HEK293 (cell line): ENCODE measurements around the gene DAP.

Experiments used
- CTCF ChIA-PET: fragments of 350-600 bp; formaldehyde crosslinking; extraction: SDS; loops from one replicate; lab custom pipeline; 2021; ENCODE audit warnings: antibody characterized with exemption; lab: Yijun Ruan, JAX
- POLR2A ChIA-PET: fragments of 300-600 bp; formaldehyde crosslinking; extraction: SDS; loops from one replicate; lab custom pipeline; 2020; ENCODE audit warnings: antibody characterized with exemption, inconsistent platforms; lab: Yijun Ruan, JAX
- H3K27ac ChIP-seq: fragments of 200-500 bp; sonication (Bioruptor generic); 2 replicates; pipeline ENCODE4 v1.5.1; 2014; ENCODE audit warnings: low read depth, low read length, control low read depth, inconsistent platforms; ENCODE audit errors: extremely low read depth
- H3K36me3 ChIP-seq, 2 experiments: fragments of 200-500 bp in 1 of 2; sonication (Bioruptor generic) in 1 of 2; 1 replicate in 1 of 2; 2 replicates in 1 of 2; pipeline ENCODE4 v1.5.1; 2014 to 2017; ENCODE audit warnings: inconsistent platforms in 2 of 2, low read length in 2 of 2; ENCODE audit not compliant: control insufficient read depth in 2 of 2, insufficient read depth in 1 of 2
- H3K4me1 ChIP-seq: fragments of 200-500 bp; sonication (Bioruptor generic); 2 replicates; pipeline ENCODE4 v1.5.1; 2014; ENCODE audit warnings: mild to moderate bottlenecking, low read length, inconsistent platforms; ENCODE audit not compliant: control insufficient read depth, insufficient read depth
- H3K4me3 ChIP-seq: 2 replicates; pipeline ENCODE4 v1.5.1; 2011; ENCODE audit warnings: low read depth, mild to moderate bottlenecking, control low read depth, low read length, moderate library complexity
- H3K9me3 ChIP-seq: fragments of 200-500 bp; sonication (Bioruptor generic); 2 replicates; pipeline ENCODE4 v1.5.1; 2014; ENCODE audit warnings: low read depth, low read length, inconsistent platforms; ENCODE audit not compliant: control insufficient read depth, insufficient read depth
- EGR2 ChIP-seq: fragments of 450-650 bp; formaldehyde crosslinking; IDR thresholded peaks from 2 replicates; pipeline ENCODE4 v1.5.1; 2016; ENCODE audit warnings: low read depth, missing biosample characterization, missing genetic modification characterization
- HOXD13 ChIP-seq: sonication (generic); formaldehyde crosslinking; IDR thresholded peaks from 2 replicates; pipeline ENCODE4 v1.8.0; 2022; ENCODE audit warnings: missing genetic modification reagents, borderline replicate concordance
- ZNF133 ChIP-seq: fragments of 450-650 bp; formaldehyde crosslinking; IDR thresholded peaks from 2 replicates; pipeline ENCODE4 v1.5.1; 2016; ENCODE audit warnings: missing biosample characterization, missing genetic modification characterization
- ZNF16 ChIP-seq: fragments of 450-650 bp; formaldehyde crosslinking; IDR thresholded peaks from 2 replicates; pipeline ENCODE4 v1.5.1; 2016; ENCODE audit warnings: low read depth, missing biosample characterization, missing genetic modification characterization
- ZNF76 ChIP-seq: fragments of 450-650 bp; formaldehyde crosslinking; IDR thresholded peaks from 2 replicates; pipeline ENCODE4; 2016; ENCODE audit warnings: low read depth, missing biosample characterization, missing genetic modification characterization, borderline replicate concordance
- TF ChIP-seq, protein P1 (sequence below): fragments of 450-650 bp; formaldehyde crosslinking; conservative IDR thresholded peaks from 2 replicates; pipeline ENCODE4 v1.5.1; 2016; ENCODE audit warnings: low read depth, missing biosample characterization, missing genetic modification characterization
- TF ChIP-seq, protein P2 (sequence below): fragments of 450-650 bp; formaldehyde crosslinking; IDR thresholded peaks from 2 replicates; pipeline ENCODE4 v1.5.1; 2016; ENCODE audit warnings: missing biosample characterization, missing genetic modification characterization
- TF ChIP-seq, protein P3 (sequence below): sonication (generic); formaldehyde crosslinking; IDR thresholded peaks from 2 replicates; pipeline ENCODE4 v1.8.1; 2022; ENCODE audit warnings: mild to moderate bottlenecking, moderate library complexity, missing genetic modification reagents
- TF ChIP-seq, protein P4 (sequence below): fragments of 450-650 bp; formaldehyde crosslinking; IDR thresholded peaks from 2 replicates; pipeline ENCODE4 v1.5.1; 2016; ENCODE audit warnings: missing biosample characterization, missing genetic modification characterization
- TF ChIP-seq, protein P5 (sequence below): fragments of 450-650 bp; formaldehyde crosslinking; IDR thresholded peaks from 2 replicates; pipeline ENCODE4 v1.5.1; 2017; ENCODE audit warnings: missing biosample characterization, mild to moderate bottlenecking, missing genetic modification characterization, moderate library complexity
- TF ChIP-seq, protein P6 (sequence below): fragments of 450-650 bp; formaldehyde crosslinking; IDR thresholded peaks from 2 replicates; pipeline ENCODE4 v1.5.1; 2016; ENCODE audit warnings: missing biosample characterization, missing genetic modification characterization

The DAP gene

DNA sequence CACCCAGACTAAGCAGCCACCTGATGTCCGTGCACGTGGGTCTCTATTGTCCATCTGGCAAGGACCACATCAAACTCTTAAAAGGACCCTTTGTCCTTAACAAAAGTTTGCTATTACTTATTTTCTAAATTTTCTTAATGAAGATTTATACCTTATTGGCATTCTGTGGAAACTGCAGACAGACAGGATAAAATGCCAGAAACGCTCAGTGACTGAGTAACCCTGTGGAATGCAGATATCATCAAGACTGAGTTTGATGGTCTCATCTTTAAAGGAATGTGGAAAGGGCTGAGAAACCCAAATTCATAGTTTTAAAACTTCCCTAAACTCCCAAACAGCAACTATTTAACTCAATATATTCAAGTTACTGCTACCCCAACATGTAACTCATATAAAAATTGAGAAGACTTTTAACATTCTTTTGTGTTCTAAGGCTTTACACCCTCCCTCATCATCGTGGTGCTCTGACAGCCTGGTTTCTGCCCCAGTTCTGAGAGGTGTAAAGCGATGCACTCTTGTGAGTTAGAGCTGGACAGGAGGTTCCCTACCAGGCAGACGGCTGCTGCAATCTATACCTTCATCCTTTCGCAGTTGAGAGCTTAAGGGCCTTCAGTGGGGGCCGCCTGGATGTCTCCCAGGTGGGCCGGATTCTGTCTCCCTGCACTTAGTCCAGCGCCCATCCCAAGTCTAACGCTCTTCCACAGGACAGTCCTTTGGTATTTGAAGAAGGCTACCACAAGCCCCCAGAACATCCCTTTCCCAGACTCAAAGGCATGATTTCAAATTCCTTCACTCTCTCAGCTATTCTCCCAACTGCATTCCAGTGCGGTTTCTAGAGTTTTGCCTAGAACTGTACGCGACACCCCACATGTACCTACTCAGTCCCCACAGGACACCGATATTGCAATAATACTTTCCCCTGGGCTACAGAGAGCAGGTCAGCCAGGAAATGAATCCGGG lies 68.9 kb downstream of the DAP start (continued):
- TF ChIP-seq, protein P1, sequence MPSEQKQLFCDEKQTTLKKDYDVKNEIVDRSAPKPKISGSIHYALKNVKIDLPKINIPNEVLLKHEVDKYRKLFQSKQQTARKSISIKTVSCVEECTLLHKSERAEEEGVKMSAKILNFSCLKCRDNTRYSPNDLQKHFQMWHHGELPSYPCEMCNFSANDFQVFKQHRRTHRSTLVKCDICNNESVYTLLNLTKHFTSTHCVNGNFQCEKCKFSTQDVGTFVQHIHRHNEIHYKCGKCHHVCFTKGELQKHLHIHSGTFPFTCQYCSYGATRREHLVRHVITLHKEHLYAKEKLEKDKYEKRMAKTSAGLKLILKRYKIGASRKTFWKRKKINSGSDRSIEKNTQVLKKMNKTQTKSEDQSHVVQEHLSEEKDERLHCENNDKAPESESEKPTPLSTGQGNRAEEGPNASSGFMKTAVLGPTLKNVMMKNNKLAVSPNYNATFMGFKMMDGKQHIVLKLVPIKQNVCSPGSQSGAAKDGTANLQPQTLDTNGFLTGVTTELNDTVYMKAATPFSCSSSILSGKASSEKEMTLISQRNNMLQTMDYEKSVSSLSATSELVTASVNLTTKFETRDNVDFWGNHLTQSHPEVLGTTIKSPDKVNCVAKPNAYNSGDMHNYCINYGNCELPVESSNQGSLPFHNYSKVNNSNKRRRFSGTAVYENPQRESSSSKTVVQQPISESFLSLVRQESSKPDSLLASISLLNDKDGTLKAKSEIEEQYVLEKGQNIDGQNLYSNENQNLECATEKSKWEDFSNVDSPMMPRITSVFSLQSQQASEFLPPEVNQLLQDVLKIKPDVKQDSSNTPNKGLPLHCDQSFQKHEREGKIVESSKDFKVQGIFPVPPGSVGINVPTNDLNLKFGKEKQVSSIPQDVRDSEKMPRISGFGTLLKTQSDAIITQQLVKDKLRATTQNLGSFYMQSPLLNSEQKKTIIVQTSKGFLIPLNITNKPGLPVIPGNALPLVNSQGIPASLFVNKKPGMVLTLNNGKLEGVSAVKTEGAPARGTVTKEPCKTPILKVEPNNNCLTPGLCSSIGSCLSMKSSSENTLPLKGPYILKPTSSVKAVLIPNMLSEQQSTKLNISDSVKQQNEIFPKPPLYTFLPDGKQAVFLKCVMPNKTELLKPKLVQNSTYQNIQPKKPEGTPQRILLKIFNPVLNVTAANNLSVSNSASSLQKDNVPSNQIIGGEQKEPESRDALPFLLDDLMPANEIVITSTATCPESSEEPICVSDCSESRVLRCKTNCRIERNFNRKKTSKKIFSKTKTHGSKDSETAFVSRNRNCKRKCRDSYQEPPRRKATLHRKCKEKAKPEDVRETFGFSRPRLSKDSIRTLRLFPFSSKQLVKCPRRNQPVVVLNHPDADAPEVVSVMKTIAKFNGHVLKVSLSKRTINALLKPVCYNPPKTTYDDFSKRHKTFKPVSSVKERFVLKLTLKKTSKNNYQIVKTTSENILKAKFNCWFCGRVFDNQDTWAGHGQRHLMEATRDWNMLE (tag by site-specific recombination) = no peak
- TF ChIP-seq HOXD13 (CRISPR knock-in tag) (no peak), ZNF16 (tag by site-specific recombination) (no peak)
- TF ChIP-seq, protein P2, sequence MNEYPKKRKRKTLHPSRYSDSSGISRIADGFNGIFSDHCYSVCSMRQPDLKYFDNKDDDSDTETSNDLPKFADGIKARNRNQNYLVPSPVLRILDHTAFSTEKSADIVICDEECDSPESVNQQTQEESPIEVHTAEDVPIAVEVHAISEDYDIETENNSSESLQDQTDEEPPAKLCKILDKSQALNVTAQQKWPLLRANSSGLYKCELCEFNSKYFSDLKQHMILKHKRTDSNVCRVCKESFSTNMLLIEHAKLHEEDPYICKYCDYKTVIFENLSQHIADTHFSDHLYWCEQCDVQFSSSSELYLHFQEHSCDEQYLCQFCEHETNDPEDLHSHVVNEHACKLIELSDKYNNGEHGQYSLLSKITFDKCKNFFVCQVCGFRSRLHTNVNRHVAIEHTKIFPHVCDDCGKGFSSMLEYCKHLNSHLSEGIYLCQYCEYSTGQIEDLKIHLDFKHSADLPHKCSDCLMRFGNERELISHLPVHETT (tag by site-specific recombination) = no peak
- TF ChIP-seq, protein P3, sequence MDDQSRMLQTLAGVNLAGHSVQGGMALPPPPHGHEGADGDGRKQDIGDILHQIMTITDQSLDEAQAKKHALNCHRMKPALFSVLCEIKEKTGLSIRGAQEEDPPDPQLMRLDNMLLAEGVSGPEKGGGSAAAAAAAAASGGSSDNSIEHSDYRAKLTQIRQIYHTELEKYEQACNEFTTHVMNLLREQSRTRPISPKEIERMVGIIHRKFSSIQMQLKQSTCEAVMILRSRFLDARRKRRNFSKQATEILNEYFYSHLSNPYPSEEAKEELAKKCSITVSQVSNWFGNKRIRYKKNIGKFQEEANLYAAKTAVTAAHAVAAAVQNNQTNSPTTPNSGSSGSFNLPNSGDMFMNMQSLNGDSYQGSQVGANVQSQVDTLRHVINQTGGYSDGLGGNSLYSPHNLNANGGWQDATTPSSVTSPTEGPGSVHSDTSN (CRISPR knock-in tag) = no peak
- TF ChIP-seq, protein P4, sequence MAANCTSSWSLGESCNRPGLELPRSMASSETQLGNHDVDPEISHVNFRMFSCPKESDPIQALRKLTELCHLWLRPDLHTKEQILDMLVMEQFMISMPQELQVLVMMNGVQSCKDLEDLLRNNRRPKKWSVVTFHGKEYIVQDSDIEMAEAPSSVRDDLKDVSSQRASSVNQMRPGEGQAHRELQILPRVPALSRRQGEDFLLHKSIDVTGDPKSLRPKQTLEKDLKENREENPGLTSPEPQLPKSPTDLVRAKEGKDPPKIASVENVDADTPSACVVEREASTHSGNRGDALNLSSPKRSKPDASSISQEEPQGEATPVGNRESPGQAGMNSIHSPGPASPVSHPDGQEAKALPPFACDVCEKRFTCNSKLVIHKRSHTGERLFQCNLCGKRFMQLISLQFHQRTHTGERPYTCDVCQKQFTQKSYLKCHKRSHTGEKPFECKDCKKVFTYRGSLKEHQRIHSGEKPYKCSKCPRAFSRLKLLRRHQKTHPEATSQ (tag by site-specific recombination) = no peak
- TF ChIP-seq, protein P5, sequence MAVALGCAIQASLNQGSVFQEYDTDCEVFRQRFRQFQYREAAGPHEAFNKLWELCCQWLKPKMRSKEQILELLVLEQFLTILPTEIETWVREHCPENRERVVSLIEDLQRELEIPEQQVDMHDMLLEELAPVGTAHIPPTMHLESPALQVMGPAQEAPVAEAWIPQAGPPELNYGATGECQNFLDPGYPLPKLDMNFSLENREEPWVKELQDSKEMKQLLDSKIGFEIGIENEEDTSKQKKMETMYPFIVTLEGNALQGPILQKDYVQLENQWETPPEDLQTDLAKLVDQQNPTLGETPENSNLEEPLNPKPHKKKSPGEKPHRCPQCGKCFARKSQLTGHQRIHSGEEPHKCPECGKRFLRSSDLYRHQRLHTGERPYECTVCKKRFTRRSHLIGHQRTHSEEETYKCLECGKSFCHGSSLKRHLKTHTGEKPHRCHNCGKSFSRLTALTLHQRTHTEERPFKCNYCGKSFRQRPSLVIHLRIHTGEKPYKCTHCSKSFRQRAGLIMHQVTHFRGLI (tag by site-specific recombination) = no peak
- TF ChIP-seq, all 188 proteins: peak for 0

DNA sequence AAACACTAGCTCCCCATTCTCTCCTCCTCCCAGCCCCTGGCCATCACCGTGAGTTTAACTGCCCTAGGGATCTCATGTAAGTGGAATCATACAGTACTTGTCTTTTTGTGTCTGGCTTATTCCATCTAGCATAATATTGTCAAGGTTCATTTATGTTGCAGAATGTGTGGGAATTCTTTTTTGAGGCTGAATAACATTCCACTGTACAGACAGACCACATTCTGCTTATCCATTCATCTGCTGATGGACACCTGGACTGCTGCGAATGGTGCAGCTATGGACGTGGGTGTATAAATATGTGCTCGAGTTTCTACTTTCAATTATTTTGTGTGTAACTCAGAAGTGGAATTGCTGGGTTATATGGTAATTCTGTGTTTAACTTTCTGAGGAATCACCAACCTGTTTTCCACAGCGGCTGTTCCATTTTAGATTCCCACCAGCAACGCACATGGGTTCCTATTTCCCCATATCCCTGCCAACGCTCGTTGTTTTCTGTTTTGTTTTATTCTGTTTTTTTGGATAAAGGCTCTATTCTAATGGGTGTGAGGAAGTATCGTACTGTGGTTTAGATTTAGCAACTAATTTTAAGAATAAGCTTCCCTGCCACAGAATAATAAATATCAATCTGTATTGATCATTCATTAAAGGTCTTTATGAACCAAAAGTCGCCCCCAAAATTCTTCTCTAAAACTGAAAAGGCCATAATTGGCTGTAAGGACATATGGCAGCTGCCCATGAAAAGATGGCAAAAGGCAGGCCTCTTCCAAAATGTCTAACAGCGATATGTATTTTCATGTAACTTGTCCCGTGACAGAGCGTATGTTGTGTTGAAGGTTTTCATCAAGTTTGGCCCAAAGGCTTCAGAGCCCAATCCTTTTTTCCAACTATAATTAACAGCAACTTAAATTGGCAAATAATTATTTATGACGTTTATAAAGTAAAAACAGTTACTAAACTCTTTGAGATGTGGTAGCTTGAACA lies 70.3 kb downstream of the DAP start:
- ChIA-PET CTCF (interaction anchor here (0.5 to 8.2 kb wide), 23 partner anchors 8 to 1029 kb away, joined by 3 to 101 read pairs (median 5); no protein-coding TSS in a partner anchor), POLR2A (no interaction called here)
- Histone ChIP-seq H3K27ac (no peak overlapping the region), H3K4me3 (no peak overlapping the region), H3K9me3 (no peaks in the 10 kb centered on the region), H3K4me1 (no peaks in the 10 kb centered on the region), H3K36me3 (no peaks in the 10 kb centered on the region)
- TF ChIP-seq ZNF76 (tag by site-specific recombination) (no peak), EGR2 (tag by site-specific recombination) (no peak), ZNF133 (tag by site-specific recombination) (no peak)
- TF ChIP-seq, protein P6, sequence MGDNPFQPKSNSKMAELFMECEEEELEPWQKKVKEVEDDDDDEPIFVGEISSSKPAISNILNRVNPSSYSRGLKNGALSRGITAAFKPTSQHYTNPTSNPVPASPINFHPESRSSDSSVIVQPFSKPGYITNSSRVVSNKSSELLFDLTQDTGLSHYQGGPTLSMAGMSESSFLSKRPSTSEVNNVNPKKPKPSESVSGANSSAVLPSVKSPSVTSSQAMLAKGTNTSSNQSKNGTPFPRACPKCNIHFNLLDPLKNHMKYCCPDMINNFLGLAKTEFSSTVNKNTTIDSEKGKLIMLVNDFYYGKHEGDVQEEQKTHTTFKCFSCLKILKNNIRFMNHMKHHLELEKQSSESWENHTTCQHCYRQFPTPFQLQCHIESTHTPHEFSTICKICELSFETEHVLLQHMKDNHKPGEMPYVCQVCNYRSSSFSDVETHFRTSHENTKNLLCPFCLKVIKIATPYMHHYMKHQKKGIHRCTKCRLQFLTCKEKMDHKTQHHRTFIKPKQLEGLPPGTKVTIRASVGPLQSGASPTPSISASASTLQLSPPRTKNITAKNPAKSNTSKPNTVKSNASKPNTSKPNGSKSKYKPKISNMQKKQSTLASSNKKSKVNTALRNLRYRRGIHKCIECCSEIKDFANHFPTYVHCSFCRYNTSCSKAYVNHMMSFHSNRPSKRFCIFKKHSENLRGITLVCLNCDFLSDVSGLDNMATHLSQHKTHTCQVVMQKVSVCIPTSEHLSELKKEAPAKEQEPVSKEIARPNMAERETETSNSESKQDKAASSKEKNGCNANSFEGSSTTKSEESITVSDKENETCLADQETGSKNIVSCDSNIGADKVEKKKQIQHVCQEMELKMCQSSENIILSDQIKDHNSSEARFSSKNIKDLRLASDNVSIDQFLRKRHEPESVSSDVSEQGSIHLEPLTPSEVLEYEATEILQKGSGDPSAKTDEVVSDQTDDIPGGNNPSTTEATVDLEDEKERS (tag by site-specific recombination) = no peak
